ENCODE measurements around the gene COL11A1.

GRCh38 chr1:102891868-102892625 is 216.3 kb downstream of the COL11A1 start:
- no peak for TF ChIP-seq CTCF (IDR thresholded peaks at IDR 0.05)
- no peak for TF ChIP-seq POLR2A (IDR thresholded peaks at IDR 0.05)
